Islet of Langerhans (tissue), 1 donor: Measurements from ENCODE around the gene CASZ1.

Experiments
- FAIRE-seq: peaks from one replicate; lab custom pipeline; 2011; peaks lifted over from hg19 to GRCh38; lab: Jason Lieb, UNC

The CASZ1 gene

GRCh38 chr1:10635085-10635896, 161.2 kb downstream of the CASZ1 start:
- no peak for FAIRE-seq

- no peak for FAIRE-seq
These were observed 161.9 kb downstream of the CASZ1 start for GRCh38 chr1:10634428-10635084.

- FAIRE-seq = no peak
These were observed 162.4 kb downstream of the CASZ1 start for GRCh38 chr1:10634075-10634427.

GRCh38 chr1:10633416-10633815, 163.0 kb downstream of the CASZ1 start:
- FAIRE-seq = no peak

- no peak for FAIRE-seq
These were observed 163.8 kb downstream of the CASZ1 start for GRCh38 chr1:10632691-10633090.

GRCh38 chr1:10631811-10632593, 164.4 kb downstream of the CASZ1 start:
- FAIRE-seq = no peak

GRCh38 chr1:10631121-10631810, 165.2 kb downstream of the CASZ1 start:
- no peak for FAIRE-seq

- no peak for FAIRE-seq
These were observed 165.8 kb downstream of the CASZ1 start for GRCh38 chr1:10630661-10631120.

- no peak for FAIRE-seq
These were observed 166.5 kb downstream of the CASZ1 start for GRCh38 chr1:10629816-10630571.

- no peak for FAIRE-seq
These were observed 167.2 kb downstream of the CASZ1 start for GRCh38 chr1:10629091-10629815.

GRCh38 chr1:10628685-10629084, 167.8 kb downstream of the CASZ1 start:
- FAIRE-seq = no peak

GRCh38 chr1:10626791-10627410, 169.5 kb downstream of the CASZ1 start:
- FAIRE-seq = no peak

- FAIRE-seq = no peak
These were observed 170.2 kb downstream of the CASZ1 start for GRCh38 chr1:10626131-10626731.

- FAIRE-seq = no peak
These were observed 170.9 kb downstream of the CASZ1 start for GRCh38 chr1:10625554-10625953.

GRCh38 chr1:10625076-10625475, 171.4 kb downstream of the CASZ1 start:
- FAIRE-seq = no peak

- no peak for FAIRE-seq
These were observed 172.0 kb downstream of the CASZ1 start for GRCh38 chr1:10624256-10625050.

GRCh38 chr1:10623686-10624145, 172.7 kb downstream of the CASZ1 start:
- FAIRE-seq = no peak

GRCh38 chr1:10622910-10623685, 173.3 kb downstream of the CASZ1 start:
- FAIRE-seq = no peak
